WTC11 (cell line): ENCODE data around the gene CDX1. TPM values are rescaled to one million over a fixed set of nuclear protein-coding genes. Genes with fewer than 3 reads are reported as not detected.

Source experiments
- ATAC-seq: fragments of 200-7000 bp; cut with Tn5 transposase; 2 replicates; pipeline ENCODE4 v1.10.0; 2021; ENCODE audit warnings: mild to moderate bottlenecking, moderate library complexity
- CTCF ChIA-PET: fragments of 300-600 bp; sonication (Branson Sonifier 250); formaldehyde crosslinking; loops from one replicate; lab custom pipeline; 2021; ENCODE audit warnings: antibody characterized with exemption; lab: Charles Lee
- POLR2A ChIA-PET: fragments of 350-600 bp; sonication (Branson Sonifier 250); formaldehyde crosslinking; loops from one replicate; lab custom pipeline; 2021; ENCODE audit warnings: antibody characterized with exemption; lab: Charles Lee
- DNase-seq: peaks from one replicate; pipeline ENCODE4 v3.0.0; 2021; ENCODE audit warnings: low spot score
- H3K27ac Mint-ChIP-seq: 2 replicates; pipeline ENCODE4 v1.8.0; 2021; ENCODE audit warnings: mixed read lengths
- H3K27me3 Mint-ChIP-seq: 2 replicates; pipeline ENCODE4 v1.8.0; 2021; ENCODE audit warnings: low read depth, mild to moderate bottlenecking, moderate library complexity, mixed read lengths
- H3K36me3 Mint-ChIP-seq: 2 replicates; pipeline ENCODE4 v1.8.0; 2021; ENCODE audit warnings: mixed read lengths
- H3K4me1 Mint-ChIP-seq: 2 replicates; pipeline ENCODE4 v1.8.0; 2022; ENCODE audit warnings: mixed read lengths
- H3K4me3 Mint-ChIP-seq: 2 replicates; pipeline ENCODE4 v1.8.0; 2021; ENCODE audit warnings: mild to moderate bottlenecking, moderate library complexity, mixed read lengths
- H3K9me3 Mint-ChIP-seq: 2 replicates; pipeline ENCODE4 v1.8.0; 2021; ENCODE audit warnings: mixed read lengths
- NR2C2 ChIP-seq: sonication (generic); formaldehyde crosslinking; IDR thresholded peaks from 2 replicates; pipeline ENCODE4 v1.8.0; 2022; ENCODE audit warnings: mild to moderate bottlenecking, missing genetic modification reagents
- PRRX2 ChIP-seq: fragments of 250-450 bp; sonication (Bioruptor Pico); IDR thresholded peaks from 2 replicates; pipeline ENCODE4 v1.8.0; 2021; ENCODE audit warnings: mild to moderate bottlenecking
- TCF7 ChIP-seq: sonication (generic); formaldehyde crosslinking; IDR thresholded peaks from 2 replicates; pipeline ENCODE4 v1.8.0; 2022; ENCODE audit warnings: mild to moderate bottlenecking, low read depth, missing genetic modification reagents, moderate library complexity
- total RNA-seq: library from RNA; stranded (reverse); gene quantifications from 3 replicates; pipeline ENCODE4 v1.2.3, GENCODE V29; 2021
- TF ChIP-seq, protein P1 (sequence below): sonication (generic); formaldehyde crosslinking; IDR thresholded peaks from 2 replicates; pipeline ENCODE4 v1.8.1; 2022; ENCODE audit warnings: mild to moderate bottlenecking, missing genetic modification reagents, moderate library complexity, borderline replicate concordance
- TF ChIP-seq, protein P2 (sequence below): sonication (generic); formaldehyde crosslinking; IDR thresholded peaks from 2 replicates; pipeline ENCODE4 v1.8.1; 2023; ENCODE audit warnings: mild to moderate bottlenecking, missing genetic modification reagents, moderate library complexity
- TF ChIP-seq, protein P3 (sequence below): sonication (generic); formaldehyde crosslinking; IDR thresholded peaks from 2 replicates; pipeline ENCODE4 v1.8.1; 2023; ENCODE audit warnings: mild to moderate bottlenecking, missing genetic modification reagents, borderline replicate concordance
- TF ChIP-seq, protein P4 (sequence below): sonication (generic); formaldehyde crosslinking; IDR thresholded peaks from 2 replicates; pipeline ENCODE4 v1.8.1; 2022; ENCODE audit warnings: mild to moderate bottlenecking, moderate library complexity, missing genetic modification reagents
- TF ChIP-seq, protein P5 (sequence below): fragments of 200-600 bp; IDR thresholded peaks from 2 replicates; pipeline ENCODE4 v1.8.0; 2022; ENCODE audit warnings: antibody characterized with exemption
- TF ChIP-seq, protein P6 (sequence below): sonication (generic); formaldehyde crosslinking; IDR thresholded peaks from 2 replicates; pipeline ENCODE4 v1.8.1; 2023; ENCODE audit warnings: mild to moderate bottlenecking, missing genetic modification reagents

CDX1 gene
- total RNA-seq, 1 experiment from 2014 or later: 0.13 TPM

DNA sequence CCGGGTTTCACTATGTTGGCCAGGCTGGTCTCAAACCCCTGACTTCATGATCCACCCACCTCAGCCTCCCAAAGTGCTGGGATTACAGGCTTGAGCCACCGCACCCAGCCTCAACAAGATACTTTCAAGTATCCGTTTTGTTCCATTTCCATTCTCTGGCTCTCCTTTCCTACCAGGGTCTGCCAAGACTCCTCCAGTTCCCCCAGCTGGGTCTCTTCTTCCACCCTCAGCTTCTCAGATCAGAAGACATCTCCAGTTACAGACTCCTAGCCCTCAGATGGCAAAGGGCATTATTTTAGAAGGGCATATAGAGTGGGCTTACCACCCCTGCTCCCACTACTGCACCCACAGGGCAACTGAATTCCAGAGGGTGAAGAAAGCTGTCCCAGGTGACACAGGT lies 9.4 kb upstream of the CDX1 start:
- ATAC-seq (no peak), DNase-seq (no peak)
- no peaks in the 10 kb centered on the region for H3K9me3 Mint-ChIP-seq
- no peaks in the 10 kb centered on the region for H3K36me3 Mint-ChIP-seq
- H3K4me3 Mint-ChIP-seq: no peak overlapping the region
- peaks cover 32% of the 10 kb centered on the region for H3K4me1 Mint-ChIP-seq
- POLR2A ChIA-PET: interaction anchor here (1.3 kb wide), 1 partner anchor 33 kb away, joined by 3 read pairs; the partner anchor contains the start of gene SLC6A7
- CTCF ChIA-PET: interaction anchor here (1.3 to 3.9 kb wide), 3 partner anchors 19 to 61 kb away, joined by 3 to 20 read pairs (median 3); no protein-coding TSS in a partner anchor
- no peak overlapping the region for H3K27ac Mint-ChIP-seq
- TF ChIP-seq, protein P1, sequence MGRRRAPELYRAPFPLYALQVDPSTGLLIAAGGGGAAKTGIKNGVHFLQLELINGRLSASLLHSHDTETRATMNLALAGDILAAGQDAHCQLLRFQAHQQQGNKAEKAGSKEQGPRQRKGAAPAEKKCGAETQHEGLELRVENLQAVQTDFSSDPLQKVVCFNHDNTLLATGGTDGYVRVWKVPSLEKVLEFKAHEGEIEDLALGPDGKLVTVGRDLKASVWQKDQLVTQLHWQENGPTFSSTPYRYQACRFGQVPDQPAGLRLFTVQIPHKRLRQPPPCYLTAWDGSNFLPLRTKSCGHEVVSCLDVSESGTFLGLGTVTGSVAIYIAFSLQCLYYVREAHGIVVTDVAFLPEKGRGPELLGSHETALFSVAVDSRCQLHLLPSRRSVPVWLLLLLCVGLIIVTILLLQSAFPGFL (CRISPR knock-in tag): no peak
- no peak for TF ChIP-seq NR2C2 (CRISPR knock-in tag)
- TF ChIP-seq, protein P2, sequence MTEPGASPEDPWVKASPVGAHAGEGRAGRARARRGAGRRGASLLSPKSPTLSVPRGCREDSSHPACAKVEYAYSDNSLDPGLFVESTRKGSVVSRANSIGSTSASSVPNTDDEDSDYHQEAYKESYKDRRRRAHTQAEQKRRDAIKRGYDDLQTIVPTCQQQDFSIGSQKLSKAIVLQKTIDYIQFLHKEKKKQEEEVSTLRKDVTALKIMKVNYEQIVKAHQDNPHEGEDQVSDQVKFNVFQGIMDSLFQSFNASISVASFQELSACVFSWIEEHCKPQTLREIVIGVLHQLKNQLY (CRISPR knock-in tag): no peak
- TF ChIP-seq, protein P3, sequence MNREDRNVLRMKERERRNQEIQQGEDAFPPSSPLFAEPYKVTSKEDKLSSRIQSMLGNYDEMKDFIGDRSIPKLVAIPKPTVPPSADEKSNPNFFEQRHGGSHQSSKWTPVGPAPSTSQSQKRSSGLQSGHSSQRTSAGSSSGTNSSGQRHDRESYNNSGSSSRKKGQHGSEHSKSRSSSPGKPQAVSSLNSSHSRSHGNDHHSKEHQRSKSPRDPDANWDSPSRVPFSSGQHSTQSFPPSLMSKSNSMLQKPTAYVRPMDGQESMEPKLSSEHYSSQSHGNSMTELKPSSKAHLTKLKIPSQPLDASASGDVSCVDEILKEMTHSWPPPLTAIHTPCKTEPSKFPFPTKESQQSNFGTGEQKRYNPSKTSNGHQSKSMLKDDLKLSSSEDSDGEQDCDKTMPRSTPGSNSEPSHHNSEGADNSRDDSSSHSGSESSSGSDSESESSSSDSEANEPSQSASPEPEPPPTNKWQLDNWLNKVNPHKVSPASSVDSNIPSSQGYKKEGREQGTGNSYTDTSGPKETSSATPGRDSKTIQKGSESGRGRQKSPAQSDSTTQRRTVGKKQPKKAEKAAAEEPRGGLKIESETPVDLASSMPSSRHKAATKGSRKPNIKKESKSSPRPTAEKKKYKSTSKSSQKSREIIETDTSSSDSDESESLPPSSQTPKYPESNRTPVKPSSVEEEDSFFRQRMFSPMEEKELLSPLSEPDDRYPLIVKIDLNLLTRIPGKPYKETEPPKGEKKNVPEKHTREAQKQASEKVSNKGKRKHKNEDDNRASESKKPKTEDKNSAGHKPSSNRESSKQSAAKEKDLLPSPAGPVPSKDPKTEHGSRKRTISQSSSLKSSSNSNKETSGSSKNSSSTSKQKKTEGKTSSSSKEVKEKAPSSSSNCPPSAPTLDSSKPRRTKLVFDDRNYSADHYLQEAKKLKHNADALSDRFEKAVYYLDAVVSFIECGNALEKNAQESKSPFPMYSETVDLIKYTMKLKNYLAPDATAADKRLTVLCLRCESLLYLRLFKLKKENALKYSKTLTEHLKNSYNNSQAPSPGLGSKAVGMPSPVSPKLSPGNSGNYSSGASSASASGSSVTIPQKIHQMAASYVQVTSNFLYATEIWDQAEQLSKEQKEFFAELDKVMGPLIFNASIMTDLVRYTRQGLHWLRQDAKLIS (CRISPR knock-in tag): no peak
- TF ChIP-seq PRRX2 (CRISPR knock-in tag): no peak
- TF ChIP-seq, protein P4, sequence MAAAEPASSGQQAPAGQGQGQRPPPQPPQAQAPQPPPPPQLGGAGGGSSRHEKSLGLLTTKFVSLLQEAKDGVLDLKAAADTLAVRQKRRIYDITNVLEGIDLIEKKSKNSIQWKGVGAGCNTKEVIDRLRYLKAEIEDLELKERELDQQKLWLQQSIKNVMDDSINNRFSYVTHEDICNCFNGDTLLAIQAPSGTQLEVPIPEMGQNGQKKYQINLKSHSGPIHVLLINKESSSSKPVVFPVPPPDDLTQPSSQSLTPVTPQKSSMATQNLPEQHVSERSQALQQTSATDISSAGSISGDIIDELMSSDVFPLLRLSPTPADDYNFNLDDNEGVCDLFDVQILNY (CRISPR knock-in tag): no peak
- TF ChIP-seq TCF7: no peak
- TF ChIP-seq, protein P5, sequence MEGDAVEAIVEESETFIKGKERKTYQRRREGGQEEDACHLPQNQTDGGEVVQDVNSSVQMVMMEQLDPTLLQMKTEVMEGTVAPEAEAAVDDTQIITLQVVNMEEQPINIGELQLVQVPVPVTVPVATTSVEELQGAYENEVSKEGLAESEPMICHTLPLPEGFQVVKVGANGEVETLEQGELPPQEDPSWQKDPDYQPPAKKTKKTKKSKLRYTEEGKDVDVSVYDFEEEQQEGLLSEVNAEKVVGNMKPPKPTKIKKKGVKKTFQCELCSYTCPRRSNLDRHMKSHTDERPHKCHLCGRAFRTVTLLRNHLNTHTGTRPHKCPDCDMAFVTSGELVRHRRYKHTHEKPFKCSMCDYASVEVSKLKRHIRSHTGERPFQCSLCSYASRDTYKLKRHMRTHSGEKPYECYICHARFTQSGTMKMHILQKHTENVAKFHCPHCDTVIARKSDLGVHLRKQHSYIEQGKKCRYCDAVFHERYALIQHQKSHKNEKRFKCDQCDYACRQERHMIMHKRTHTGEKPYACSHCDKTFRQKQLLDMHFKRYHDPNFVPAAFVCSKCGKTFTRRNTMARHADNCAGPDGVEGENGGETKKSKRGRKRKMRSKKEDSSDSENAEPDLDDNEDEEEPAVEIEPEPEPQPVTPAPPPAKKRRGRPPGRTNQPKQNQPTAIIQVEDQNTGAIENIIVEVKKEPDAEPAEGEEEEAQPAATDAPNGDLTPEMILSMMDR: no peak
- H3K27me3 Mint-ChIP-seq: peaks cover 15% of the 10 kb centered on the region

DNA sequence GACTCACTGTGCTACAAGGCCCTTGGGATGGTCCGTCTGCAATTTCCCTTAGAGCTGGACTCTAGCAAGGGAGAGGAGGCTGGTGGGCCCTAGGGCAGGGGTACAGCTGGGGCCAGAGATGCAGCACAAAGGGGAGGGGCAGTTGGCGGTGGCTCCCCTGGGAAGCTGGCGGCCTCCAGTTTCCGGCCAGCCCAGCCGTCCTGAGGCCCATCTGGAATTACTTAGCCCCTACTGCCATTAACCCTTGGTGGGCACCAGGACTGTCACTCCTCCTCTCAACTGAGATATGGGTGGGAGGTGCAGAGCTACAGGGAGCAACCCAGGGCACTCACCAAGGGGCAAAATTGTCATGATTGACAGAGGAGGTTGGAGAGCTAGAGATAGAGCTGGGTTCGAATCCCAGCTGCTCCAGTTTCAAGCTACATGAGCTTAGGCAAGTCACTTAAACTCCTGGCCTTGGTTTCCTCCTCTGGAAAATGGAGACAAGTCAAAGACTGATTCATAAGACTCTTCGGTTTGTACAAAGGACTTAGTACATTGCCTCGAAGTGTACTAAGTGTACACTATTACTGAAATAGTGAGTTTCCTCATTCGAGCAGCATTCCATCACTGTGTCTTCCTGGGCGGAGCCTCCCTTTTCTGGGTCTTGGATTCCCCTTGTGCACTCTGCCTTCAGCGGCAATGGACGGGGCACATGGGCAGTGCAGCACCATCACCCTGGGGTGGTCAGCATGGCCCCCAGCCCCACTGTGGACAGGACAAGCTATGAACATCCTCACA lies 8.2 kb upstream of the CDX1 start:
- DNase-seq (no peak), ATAC-seq (no peak)
- Mint-ChIP-seq H3K27me3 (peaks cover 25% of the 10 kb centered on the region), H3K36me3 (no peaks in the 10 kb centered on the region), H3K4me1 (peaks cover 30% of the 10 kb centered on the region), H3K27ac (no peak overlapping the region), H3K9me3 (no peaks in the 10 kb centered on the region), H3K4me3 (no peak overlapping the region)
- TF ChIP-seq, protein P6, sequence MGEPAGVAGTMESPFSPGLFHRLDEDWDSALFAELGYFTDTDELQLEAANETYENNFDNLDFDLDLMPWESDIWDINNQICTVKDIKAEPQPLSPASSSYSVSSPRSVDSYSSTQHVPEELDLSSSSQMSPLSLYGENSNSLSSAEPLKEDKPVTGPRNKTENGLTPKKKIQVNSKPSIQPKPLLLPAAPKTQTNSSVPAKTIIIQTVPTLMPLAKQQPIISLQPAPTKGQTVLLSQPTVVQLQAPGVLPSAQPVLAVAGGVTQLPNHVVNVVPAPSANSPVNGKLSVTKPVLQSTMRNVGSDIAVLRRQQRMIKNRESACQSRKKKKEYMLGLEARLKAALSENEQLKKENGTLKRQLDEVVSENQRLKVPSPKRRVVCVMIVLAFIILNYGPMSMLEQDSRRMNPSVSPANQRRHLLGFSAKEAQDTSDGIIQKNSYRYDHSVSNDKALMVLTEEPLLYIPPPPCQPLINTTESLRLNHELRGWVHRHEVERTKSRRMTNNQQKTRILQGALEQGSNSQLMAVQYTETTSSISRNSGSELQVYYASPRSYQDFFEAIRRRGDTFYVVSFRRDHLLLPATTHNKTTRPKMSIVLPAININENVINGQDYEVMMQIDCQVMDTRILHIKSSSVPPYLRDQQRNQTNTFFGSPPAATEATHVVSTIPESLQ: no peak
- POLR2A ChIA-PET: no interaction called here
- CTCF ChIA-PET: interaction anchor here (0.8 to 3.9 kb wide), 6 partner anchors 17 to 60 kb away, joined by 3 to 20 read pairs (median 3); no protein-coding TSS in a partner anchor
